IPS DF 6.9 (cell line): ENCODE results near the gene PCDH19.

ENCODE experiments used
- DNase-seq: peaks from one replicate; pipeline ENCODE4 v3.0.0-alpha.2; 2013; ENCODE audit warnings: low read depth, low spot score
- H3K27ac ChIP-seq: one replicate; pipeline ENCODE4 v1.5.1; 2013; ENCODE audit warnings: low read length, control low read depth
- H3K27me3 ChIP-seq: 2 replicates; pipeline ENCODE4 v1.6.1; 2013; ENCODE audit warnings: mild to moderate bottlenecking, low read length; ENCODE audit not compliant: control insufficient read depth, insufficient read depth
- H3K36me3 ChIP-seq: 2 replicates; pipeline ENCODE4 v1.6.1; 2013; ENCODE audit warnings: low read length; ENCODE audit not compliant: control insufficient read depth, insufficient read depth
- H3K4me1 ChIP-seq: 2 replicates; pipeline ENCODE4 v1.6.1; 2013; ENCODE audit warnings: low read length; ENCODE audit not compliant: control insufficient read depth, insufficient read depth
- H3K4me3 ChIP-seq: 2 replicates; pipeline ENCODE4 v1.5.1; 2013; ENCODE audit warnings: mild to moderate bottlenecking, low read length
- H3K9me3 ChIP-seq: 2 replicates; pipeline ENCODE4 v1.6.1; 2013; ENCODE audit warnings: low read length, inconsistent platforms; ENCODE audit not compliant: control insufficient read depth, insufficient read depth
- WGBS: extraction: QIAGEN DNeasy Blood & Tissue Kit; methylation state at CpG from one replicate; pipeline ENCODE4 v1.1.7; 2013; ENCODE audit warnings: mixed read lengths, missing lambda C conversion rate; ENCODE audit not compliant: insufficient read length, insufficient coverage; 5-methylcytosine and 5-hydroxymethylcytosine counted together

PCDH19 gene

DNA sequence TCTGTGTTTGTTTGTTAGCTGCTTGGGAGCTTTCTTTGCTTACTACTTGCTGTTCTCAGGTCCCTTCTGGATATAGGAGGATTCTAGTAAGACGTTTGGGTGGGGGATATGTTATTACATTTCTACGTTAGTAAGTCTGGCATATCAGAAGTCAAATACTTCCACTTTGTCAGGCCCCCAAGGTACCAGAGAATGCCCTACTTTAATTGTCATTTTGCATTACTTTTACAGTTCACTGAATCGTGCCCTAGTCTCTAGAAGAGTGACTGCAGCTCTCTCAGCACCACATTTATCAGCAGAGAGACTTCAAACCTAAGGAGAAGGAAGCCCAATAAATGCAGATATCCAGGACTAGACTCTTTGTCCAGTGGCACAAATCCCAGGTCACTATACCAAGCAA lies 54.4 kb downstream of the PCDH19 start:
- H3K4me1 ChIP-seq: no peaks in the 10 kb centered on the region
- H3K27ac ChIP-seq: no peak overlapping the region
- WGBS: no CpG with 5 or more reads among the region's 3 CpGs
- no peak for DNase-seq
- H3K27me3 ChIP-seq: no peaks in the 10 kb centered on the region
- H3K4me3 ChIP-seq: no peak overlapping the region
- no peaks in the 10 kb centered on the region for H3K36me3 ChIP-seq
- H3K9me3 ChIP-seq: no peaks in the 10 kb centered on the region

DNA sequence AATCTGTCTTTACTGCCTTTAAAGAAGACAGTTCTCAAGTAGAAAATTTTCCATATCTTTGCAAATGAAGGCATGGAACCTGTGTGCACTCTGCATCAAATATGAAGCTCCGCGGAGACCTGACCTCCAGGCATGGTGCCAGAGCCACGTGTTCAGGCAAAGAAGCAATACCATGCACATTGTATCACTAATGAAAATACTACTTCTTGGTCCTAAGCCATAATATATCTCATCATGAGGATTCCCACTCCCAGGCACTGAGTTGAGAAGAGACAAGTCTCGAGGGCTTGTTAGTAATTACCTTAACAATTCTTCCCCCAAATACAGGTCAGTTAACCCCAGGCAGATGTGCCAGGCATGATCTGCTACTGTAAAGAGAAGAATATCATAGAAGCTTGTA lies 56.7 kb downstream of the PCDH19 start:
- Histone ChIP-seq H3K27me3 (no peaks in the 10 kb centered on the region), H3K9me3 (no peaks in the 10 kb centered on the region), H3K27ac (no peak overlapping the region), H3K4me3 (no peak overlapping the region), H3K36me3 (no peaks in the 10 kb centered on the region), H3K4me1 (no peaks in the 10 kb centered on the region)
- DNase-seq: no peak
- WGBS: no CpG with 5 or more reads among the region's 4 CpGs

DNA sequence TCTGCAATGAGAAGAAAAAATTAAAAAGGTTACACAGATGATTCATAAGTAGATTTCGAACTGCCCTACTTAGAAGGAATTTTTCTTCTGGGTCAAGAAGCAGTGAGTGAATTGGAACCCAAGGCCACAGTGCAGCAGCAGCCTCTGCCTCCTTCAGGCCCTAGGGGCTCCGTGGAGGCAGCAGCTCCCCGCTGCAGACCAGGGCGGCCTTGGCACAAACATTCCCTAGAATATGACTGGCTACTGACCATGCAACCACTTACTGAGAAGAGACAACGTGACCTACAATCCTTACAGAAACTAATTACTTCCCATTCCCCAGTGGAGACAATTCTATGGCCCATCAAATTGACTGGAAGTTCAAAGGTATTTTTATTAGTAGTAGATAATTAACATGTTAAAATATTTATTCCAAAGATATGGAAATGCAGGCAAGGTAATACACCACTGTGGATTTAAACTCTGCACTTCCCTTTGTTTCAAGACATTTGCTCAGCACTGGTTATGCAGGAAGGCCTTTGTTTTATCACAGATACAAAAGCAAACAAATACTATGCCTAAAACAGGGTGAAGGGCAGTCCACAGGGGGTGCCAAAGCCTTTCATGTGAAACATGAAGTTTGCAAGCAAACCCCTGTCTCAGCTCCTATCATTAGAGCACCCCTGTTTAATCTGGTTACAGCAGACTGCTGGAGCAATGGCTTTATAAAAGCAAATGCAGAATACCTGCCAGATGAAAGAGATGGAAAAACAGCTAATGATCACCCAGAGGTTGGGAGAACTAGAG lies 59.2 kb downstream of the PCDH19 start:
- Histone ChIP-seq H3K27ac (no peak overlapping the region), H3K4me3 (no peak overlapping the region), H3K27me3 (no peaks in the 10 kb centered on the region), H3K4me1 (no peaks in the 10 kb centered on the region), H3K9me3 (no peaks in the 10 kb centered on the region), H3K36me3 (no peaks in the 10 kb centered on the region)
- WGBS: no CpG with 5 or more reads among the region's 5 CpGs
- DNase-seq: no peak

DNA sequence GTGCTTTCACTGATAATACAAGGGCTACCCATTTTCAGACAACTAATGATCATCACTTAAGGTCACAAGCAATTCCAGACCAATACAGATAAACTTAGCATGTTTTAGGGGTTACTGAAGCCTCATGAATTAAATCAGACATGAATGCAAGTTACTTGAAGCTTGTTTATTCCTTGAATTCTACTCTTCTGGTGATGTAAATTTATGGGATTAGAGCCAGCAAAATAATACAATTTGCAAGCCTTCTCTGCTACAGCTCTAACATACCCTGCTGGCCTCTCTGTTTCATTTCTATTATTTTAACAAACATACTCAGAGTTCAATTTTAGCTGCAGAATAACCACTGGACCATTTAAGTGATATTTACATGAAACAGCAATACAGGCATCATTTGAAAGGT lies 60.7 kb downstream of the PCDH19 start:
- DNase-seq: no peak
- Histone ChIP-seq H3K4me1 (no peaks in the 10 kb centered on the region), H3K27ac (no peak overlapping the region), H3K9me3 (no peaks in the 10 kb centered on the region), H3K27me3 (no peaks in the 10 kb centered on the region), H3K36me3 (no peaks in the 10 kb centered on the region), H3K4me3 (no peak overlapping the region)

DNA sequence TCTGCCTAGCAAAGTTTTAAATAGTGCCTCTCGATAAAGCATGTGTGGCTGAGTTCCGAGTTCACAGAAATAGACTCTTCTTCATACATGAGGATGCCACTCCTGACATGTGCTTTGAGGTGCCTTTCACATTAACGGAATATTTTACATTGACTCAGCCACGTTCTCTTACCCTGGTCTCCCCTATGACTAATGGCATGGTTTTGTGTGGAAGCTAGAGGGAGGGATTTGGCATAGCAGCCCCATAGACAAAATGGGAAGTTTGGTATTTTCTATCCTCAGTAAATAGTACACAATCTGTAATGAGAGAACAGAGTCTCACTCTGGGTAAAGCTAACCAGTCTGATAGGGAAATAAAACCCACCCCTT lies 68.9 kb downstream of the PCDH19 start:
- Histone ChIP-seq H3K27me3 (no peaks in the 10 kb centered on the region), H3K9me3 (no peaks in the 10 kb centered on the region), H3K4me3 (no peak overlapping the region), H3K4me1 (no peaks in the 10 kb centered on the region), H3K36me3 (no peaks in the 10 kb centered on the region), H3K27ac (no peak overlapping the region)
- no CpG with 5 or more reads among the region's 4 CpGs for whole genome bisulfite sequencing
- DNase-seq: no peak

DNA sequence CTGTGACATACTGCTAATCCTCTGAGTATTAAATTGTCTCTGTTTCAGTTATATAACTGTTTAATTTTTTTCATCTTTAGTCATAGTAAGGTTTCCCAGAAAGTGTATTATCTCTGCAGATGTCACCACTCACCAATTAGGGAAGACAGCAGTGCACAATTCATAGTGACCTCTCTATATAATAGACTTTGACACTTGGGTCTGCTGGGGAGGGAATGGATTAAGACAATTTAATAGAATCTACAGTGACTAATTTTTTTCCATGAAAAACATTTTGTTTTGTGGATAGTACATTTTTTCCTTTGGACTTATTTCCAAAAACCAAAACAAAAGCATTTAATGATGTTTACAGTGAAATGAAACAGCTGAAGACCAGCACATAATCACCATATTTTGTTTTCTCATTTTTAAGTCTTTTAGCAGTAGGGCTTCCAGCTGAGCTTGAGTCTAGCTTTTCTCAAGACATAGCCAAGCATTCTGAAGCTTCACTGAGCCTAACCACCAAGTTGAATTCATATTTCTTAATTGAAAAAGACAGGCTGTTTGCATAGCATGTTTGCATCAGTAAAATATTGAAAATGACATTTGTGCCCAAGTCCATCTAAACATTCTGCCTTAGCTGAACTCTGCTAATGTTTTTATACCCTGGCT lies 69.5 kb downstream of the PCDH19 start:
- Histone ChIP-seq H3K36me3 (no peaks in the 10 kb centered on the region), H3K27ac (no peak overlapping the region), H3K9me3 (no peaks in the 10 kb centered on the region), H3K27me3 (no peaks in the 10 kb centered on the region), H3K4me3 (no peak overlapping the region), H3K4me1 (no peaks in the 10 kb centered on the region)
- DNase-seq: no peak

DNA sequence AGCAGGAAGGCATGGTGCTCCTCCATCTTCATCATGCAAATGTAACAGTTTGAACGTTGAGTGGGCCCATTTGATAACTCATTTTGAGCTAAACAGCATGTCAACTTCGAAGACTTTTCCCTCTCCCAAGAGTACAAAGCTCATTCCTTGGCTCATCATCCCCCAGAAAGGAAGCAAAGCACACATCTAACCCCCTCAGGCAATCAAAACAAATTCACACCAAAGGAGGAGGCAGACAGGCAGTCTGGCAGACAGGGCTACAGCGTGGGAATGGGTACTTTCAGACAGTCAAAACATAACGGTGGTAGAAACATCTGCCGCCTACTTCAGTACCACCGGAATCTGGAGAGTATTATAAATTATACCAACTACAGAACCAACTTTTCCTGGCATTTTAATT lies 81.7 kb downstream of the PCDH19 start:
- Histone ChIP-seq H3K4me1 (no peaks in the 10 kb centered on the region), H3K36me3 (no peaks in the 10 kb centered on the region), H3K27ac (no peak overlapping the region), H3K4me3 (no peak overlapping the region), H3K27me3 (no peaks in the 10 kb centered on the region), H3K9me3 (no peaks in the 10 kb centered on the region)
- DNase-seq: no peak
- WGBS: no CpG with 5 or more reads among the region's 6 CpGs

DNA sequence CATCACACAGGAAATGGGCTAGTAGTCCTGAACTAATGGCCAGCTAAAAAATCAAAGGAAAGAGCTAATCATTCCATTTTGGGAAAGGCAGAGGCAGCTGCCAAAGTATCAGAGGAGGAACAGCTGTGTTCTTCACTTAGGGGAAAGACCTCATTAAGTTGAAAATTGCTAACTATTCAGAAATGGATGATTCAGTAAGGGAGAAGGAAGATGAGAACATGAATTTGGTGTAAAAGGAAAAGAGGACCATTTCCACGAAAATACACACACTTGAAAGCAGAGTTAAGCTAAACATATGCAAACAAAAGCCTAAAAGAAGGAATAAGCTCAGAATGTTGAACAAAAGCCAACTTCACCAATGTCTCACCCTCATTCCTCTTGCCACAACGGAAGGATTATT lies 90.4 kb downstream of the PCDH19 start:
- no peak for DNase-seq
- no peaks in the 10 kb centered on the region for H3K4me1 ChIP-seq
- no peaks in the 10 kb centered on the region for H3K9me3 ChIP-seq
- no peaks in the 10 kb centered on the region for H3K27me3 ChIP-seq
- H3K36me3 ChIP-seq: no peaks in the 10 kb centered on the region
- no CpG with 5 or more reads among the region's 2 CpGs for WGBS
- no peak overlapping the region for H3K27ac ChIP-seq
- H3K4me3 ChIP-seq: no peak overlapping the region

DNA sequence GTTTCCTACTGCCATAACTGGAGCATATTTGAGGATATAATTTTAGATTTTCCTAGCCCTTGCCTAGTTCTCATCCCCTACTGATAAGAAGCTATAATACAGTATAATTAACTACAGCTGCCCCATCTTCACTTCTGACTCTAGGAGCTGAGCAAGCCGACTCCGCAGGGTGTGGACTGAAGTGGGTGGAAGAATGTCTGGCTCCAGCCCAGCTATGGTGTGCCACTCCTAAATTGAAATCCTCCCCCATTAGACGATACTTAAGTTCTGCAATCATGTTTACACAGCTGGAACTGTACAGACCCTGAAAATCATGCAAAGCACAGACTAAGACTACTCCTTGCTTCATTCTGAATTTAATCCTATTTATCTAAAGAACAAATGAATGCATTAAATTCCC lies 93.1 kb downstream of the PCDH19 start:
- Histone ChIP-seq H3K4me3 (no peak overlapping the region), H3K27ac (no peak overlapping the region), H3K9me3 (no peaks in the 10 kb centered on the region), H3K27me3 (no peaks in the 10 kb centered on the region), H3K36me3 (no peaks in the 10 kb centered on the region), H3K4me1 (no peaks in the 10 kb centered on the region)
- WGBS: no CpG with 5 or more reads among the region's 3 CpGs
- DNase-seq: no peak

DNA sequence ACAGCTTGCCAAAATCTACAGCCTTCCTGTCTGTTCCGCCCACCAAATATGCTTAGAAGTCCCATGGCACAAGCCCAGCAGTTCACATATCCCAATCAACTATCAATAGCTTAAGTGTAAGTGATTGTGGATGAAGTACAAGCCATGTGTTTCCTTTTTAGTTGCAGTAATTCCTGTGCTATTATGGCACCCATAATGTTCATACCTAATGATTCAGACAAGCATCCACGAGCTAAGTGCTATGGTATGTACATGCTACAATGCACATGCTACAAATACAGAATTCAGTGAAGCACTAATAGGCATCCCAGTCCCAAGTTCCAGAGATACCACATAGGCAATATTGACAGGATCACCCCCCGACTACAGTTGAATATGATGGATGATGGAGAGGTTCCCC lies 94.5 kb downstream of the PCDH19 start:
- DNase-seq: no peak
- Histone ChIP-seq H3K9me3 (no peaks in the 10 kb centered on the region), H3K27ac (no peak overlapping the region), H3K27me3 (no peaks in the 10 kb centered on the region), H3K4me1 (no peaks in the 10 kb centered on the region), H3K4me3 (no peak overlapping the region), H3K36me3 (no peaks in the 10 kb centered on the region)
- WGBS: no CpG with 5 or more reads among the region's 3 CpGs

DNA sequence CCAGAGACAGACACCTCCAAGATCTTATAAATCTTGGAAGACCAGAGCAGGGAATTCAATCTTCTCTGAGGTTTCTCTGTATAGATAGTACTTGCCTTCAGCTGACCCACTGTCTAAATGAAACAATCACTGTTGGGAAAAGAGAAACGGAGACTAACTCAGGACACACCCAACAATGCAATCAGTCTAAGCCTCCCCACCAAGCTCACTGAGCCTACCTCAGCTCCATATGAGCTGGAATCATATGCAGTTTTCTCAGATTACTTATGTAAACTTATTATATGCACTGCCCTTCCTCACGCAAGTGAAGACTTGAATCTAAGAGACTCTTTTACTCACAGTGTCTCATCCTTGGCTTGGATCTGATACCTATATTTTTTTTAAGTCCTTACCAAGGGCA lies 110.5 kb downstream of the PCDH19 start:
- Histone ChIP-seq H3K4me3 (no peak overlapping the region), H3K36me3 (no peaks in the 10 kb centered on the region), H3K27ac (no peak overlapping the region), H3K27me3 (no peaks in the 10 kb centered on the region), H3K4me1 (peaks cover 3% of the 10 kb centered on the region; the same call in 1 of the 2 replicates), H3K9me3 (no peaks in the 10 kb centered on the region)
- no peak for DNase-seq
- WGBS: no CpG with 5 or more reads among the region's 2 CpGs
